ENCODE results near the gene RBMS3.

GRCh38 chr3:29466442-29466841 lies 185.6 kb downstream of the RBMS3 start:
- TF ChIP-seq, protein P1, sequence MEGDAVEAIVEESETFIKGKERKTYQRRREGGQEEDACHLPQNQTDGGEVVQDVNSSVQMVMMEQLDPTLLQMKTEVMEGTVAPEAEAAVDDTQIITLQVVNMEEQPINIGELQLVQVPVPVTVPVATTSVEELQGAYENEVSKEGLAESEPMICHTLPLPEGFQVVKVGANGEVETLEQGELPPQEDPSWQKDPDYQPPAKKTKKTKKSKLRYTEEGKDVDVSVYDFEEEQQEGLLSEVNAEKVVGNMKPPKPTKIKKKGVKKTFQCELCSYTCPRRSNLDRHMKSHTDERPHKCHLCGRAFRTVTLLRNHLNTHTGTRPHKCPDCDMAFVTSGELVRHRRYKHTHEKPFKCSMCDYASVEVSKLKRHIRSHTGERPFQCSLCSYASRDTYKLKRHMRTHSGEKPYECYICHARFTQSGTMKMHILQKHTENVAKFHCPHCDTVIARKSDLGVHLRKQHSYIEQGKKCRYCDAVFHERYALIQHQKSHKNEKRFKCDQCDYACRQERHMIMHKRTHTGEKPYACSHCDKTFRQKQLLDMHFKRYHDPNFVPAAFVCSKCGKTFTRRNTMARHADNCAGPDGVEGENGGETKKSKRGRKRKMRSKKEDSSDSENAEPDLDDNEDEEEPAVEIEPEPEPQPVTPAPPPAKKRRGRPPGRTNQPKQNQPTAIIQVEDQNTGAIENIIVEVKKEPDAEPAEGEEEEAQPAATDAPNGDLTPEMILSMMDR (IDR thresholded peaks at IDR 0.05), result no peak
- TF ChIP-seq POLR2A (IDR thresholded peaks at IDR 0.05) (no peak), EP300 (IDR thresholded peaks at IDR 0.05) (no peak)
